WTC11 (cell line): ENCODE measurements around the gene DNAH1.

Experiments
- TEAD4 ChIP-seq: sonication (generic); formaldehyde crosslinking; IDR thresholded peaks from 2 replicates; pipeline ENCODE4 v1.8.0; 2022; ENCODE audit warnings: mild to moderate bottlenecking, missing genetic modification reagents
- ZNF263 ChIP-seq: sonication (generic); formaldehyde crosslinking; IDR thresholded peaks from 2 replicates; pipeline ENCODE4 v1.8.1; 2022; ENCODE audit warnings: low read depth, mild to moderate bottlenecking, moderate library complexity, missing genetic modification reagents

GRCh38 chr3:52429031-52429430 is 112.9 kb downstream of the DNAH1 start:
- TF ChIP-seq TEAD4 (CRISPR knock-in tag) = no peak
- TF ChIP-seq ZNF263 (CRISPR knock-in tag) = no peak
